ENCODE data around the gene MBD1. TPM values are rescaled to one million over a fixed set of nuclear protein-coding genes. Genes with fewer than 3 reads are reported as not detected.

The MBD1 gene
- total and polyA plus RNA-seq, 10 of the 15 experiments (the other 5 are each of a cell fraction or from before 2014, with no cell fraction given) = 8.4 to 97.7 (median 59.9) TPM

GRCh38 chr18:50297621-50298442, 16.5 kb upstream of the MBD1 start (continued):
- TF ChIP-seq BHLHE40 (IDR thresholded peaks at IDR 0.05; ENCODE audit: borderline replicate concordance in 1 of 2, low read depth in 2 of 2, low read length in 1 of 2) (peak; percentile 52 to 68; a peak in 2 of 4 replicates), CREB1 (IDR thresholded peaks at IDR 0.05; ENCODE audit: low read depth) (no peak), PAX5 (IDR thresholded peaks at IDR 0.05; ENCODE audit: borderline replicate concordance, low read depth, low read length) (0 out of 2 replicates have a peak, but pooled peaks have one; percentile 6), MEF2B (IDR thresholded peaks at IDR 0.05; ENCODE audit: partially characterized antibody, poor library complexity, severe bottlenecking) (peak; percentile 4), USF1 (IDR thresholded peaks at IDR 0.05; ENCODE audit: borderline replicate concordance, extremely low read length, insufficient read depth, low read depth, low read length) (no peak), ATF7 (IDR thresholded peaks at IDR 0.05; ENCODE audit: low read depth) (no peak), EED (IDR thresholded peaks at IDR 0.05; ENCODE audit: low read depth) (no peak; the same call in 1 of the 2 replicates), LARP7 (IDR thresholded peaks at IDR 0.05) (0 out of 2 replicates have a peak, but pooled peaks have one; percentile 28), HSF1 (IDR thresholded peaks at IDR 0.05; ENCODE audit: low read depth, low read length) (no peak), CHD4 (IDR thresholded peaks at IDR 0.05) (no peak), ATF3 (IDR thresholded peaks at IDR 0.05; ENCODE audit: borderline replicate concordance, extremely low read depth, low read depth, low read length) (no peak), ZNF622 (IDR thresholded peaks at IDR 0.05) (no peak), PBX3 (IDR thresholded peaks at IDR 0.05; ENCODE audit: insufficient replicate concordance, low read depth, low read length) (no peak), CREM (IDR thresholded peaks at IDR 0.05; ENCODE audit: low read depth) (0 out of 2 replicates have a peak, but pooled peaks have one; percentile 32), IRF4 (IDR thresholded peaks at IDR 0.05; ENCODE audit: low read depth, low read length) (peak; percentile 67; the same call in 1 of the 2 replicates), ZZZ3 (IDR thresholded peaks at IDR 0.05; ENCODE audit: control insufficient read depth, insufficient read length, low read depth) (no peak), BACH1 (IDR thresholded peaks at IDR 0.05; ENCODE audit: borderline replicate concordance) (no peak)
- TF ChIP-seq, protein P1, sequence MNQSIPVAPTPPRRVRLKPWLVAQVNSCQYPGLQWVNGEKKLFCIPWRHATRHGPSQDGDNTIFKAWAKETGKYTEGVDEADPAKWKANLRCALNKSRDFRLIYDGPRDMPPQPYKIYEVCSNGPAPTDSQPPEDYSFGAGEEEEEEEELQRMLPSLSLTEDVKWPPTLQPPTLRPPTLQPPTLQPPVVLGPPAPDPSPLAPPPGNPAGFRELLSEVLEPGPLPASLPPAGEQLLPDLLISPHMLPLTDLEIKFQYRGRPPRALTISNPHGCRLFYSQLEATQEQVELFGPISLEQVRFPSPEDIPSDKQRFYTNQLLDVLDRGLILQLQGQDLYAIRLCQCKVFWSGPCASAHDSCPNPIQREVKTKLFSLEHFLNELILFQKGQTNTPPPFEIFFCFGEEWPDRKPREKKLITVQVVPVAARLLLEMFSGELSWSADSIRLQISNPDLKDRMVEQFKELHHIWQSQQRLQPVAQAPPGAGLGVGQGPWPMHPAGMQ (IDR thresholded peaks at IDR 0.05; ENCODE audit: borderline replicate concordance) = no peak
- TF ChIP-seq, protein P2, sequence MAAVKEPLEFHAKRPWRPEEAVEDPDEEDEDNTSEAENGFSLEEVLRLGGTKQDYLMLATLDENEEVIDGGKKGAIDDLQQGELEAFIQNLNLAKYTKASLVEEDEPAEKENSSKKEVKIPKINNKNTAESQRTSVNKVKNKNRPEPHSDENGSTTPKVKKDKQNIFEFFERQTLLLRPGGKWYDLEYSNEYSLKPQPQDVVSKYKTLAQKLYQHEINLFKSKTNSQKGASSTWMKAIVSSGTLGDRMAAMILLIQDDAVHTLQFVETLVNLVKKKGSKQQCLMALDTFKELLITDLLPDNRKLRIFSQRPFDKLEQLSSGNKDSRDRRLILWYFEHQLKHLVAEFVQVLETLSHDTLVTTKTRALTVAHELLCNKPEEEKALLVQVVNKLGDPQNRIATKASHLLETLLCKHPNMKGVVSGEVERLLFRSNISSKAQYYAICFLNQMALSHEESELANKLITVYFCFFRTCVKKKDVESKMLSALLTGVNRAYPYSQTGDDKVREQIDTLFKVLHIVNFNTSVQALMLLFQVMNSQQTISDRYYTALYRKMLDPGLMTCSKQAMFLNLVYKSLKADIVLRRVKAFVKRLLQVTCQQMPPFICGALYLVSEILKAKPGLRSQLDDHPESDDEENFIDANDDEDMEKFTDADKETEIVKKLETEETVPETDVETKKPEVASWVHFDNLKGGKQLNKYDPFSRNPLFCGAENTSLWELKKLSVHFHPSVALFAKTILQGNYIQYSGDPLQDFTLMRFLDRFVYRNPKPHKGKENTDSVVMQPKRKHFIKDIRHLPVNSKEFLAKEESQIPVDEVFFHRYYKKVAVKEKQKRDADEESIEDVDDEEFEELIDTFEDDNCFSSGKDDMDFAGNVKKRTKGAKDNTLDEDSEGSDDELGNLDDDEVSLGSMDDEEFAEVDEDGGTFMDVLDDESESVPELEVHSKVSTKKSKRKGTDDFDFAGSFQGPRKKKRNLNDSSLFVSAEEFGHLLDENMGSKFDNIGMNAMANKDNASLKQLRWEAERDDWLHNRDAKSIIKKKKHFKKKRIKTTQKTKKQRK (IDR thresholded peaks at IDR 0.05; ENCODE audit: low read depth, low read length) = no peak

Data from GM12878 (cell line).